IPS DF 4.7 (cell line): ENCODE results near the gene AGMAT.
A peak's percentile ranks its signal among the peaks of the same experiment; 100 is the strongest.

Source experiments
- DNase-seq: peaks from one replicate; pipeline ENCODE4 v3.0.0-alpha.2; 2013; ENCODE audit warnings: low spot score; ENCODE audit errors: extremely low read depth

AGMAT gene

GRCh38 chr1:15584489-15585363 is at the start of gene AGMAT:
AGMAT (minus strand) TSS chr1:15585051; CDS start chr1:15584967, 84 bp downstream.
- DNase-seq = peak; percentile 68

- no peak for DNase-seq
These were observed 49.0 kb upstream of the AGMAT start for GRCh38 chr1:15633756-15634420.

- no peak for DNase-seq
These were observed 43.2 kb upstream of the AGMAT start for GRCh38 chr1:15628003-15628402.

- no peak for DNase-seq
These were observed 42.6 kb upstream of the AGMAT start for GRCh38 chr1:15627343-15627988.

- no peak for DNase-seq
These were observed 41.6 kb upstream of the AGMAT start for GRCh38 chr1:15626269-15626950.

GRCh38 chr1:15625056-15625917 is 40.4 kb upstream of the AGMAT start:
- DNase-seq = no peak

- DNase-seq = no peak
These were observed 39.4 kb upstream of the AGMAT start for GRCh38 chr1:15624133-15624714.

- DNase-seq = no peak
These were observed 38.6 kb upstream of the AGMAT start for GRCh38 chr1:15623435-15623834.

GRCh38 chr1:15622712-15623373 is 38.0 kb upstream of the AGMAT start:
- no peak for DNase-seq

GRCh38 chr1:15621975-15622374 is 37.1 kb upstream of the AGMAT start:
- DNase-seq = no peak

GRCh38 chr1:15620902-15621682 is 36.2 kb upstream of the AGMAT start:
- DNase-seq = no peak

- no peak for DNase-seq
These were observed 35.3 kb upstream of the AGMAT start for GRCh38 chr1:15620155-15620545.

- DNase-seq = no peak
These were observed 34.0 kb upstream of the AGMAT start for GRCh38 chr1:15618655-15619525.

GRCh38 chr1:15618077-15618654 is 33.3 kb upstream of the AGMAT start:
- DNase-seq = no peak

GRCh38 chr1:15617173-15618076 is 32.6 kb upstream of the AGMAT start, which contains the start of gene DDI2:
DDI2 (plus strand) TSS chr1:15617458; CDS start chr1:15617671, 213 bp downstream.
- DNase-seq = peak; percentile 90

- DNase-seq = no peak
These were observed 31.7 kb upstream of the AGMAT start for GRCh38 chr1:15616373-15617172.
